Stomach (tissue), 9 donors: ENCODE data around the gene KCNQ1. TPM values are rescaled to one million over a fixed set of nuclear protein-coding genes. Genes with fewer than 3 reads are reported as not detected.

Experiments
- DNase-seq, 2 donors: peaks; one replicate each; pipeline versions ENCODE4 v3.0.0 to v3.0.0-alpha.2; 2013 to 2019
- H3K27ac ChIP-seq, 5 donors: fragments of 200-600 bp in 4 of 5; sonication (generic) in 4 of 5; one replicate each; pipeline ENCODE4 v1.5.1; 2013 to 2019; ENCODE audit warnings: mild to moderate bottlenecking in 1 of 5, moderate library complexity in 1 of 5
- H3K27me3 ChIP-seq, 3 donors: fragments of 200-600 bp; sonication (generic); one replicate each; pipeline ENCODE4 v1.5.1; 2017 to 2019; ENCODE audit warnings: mixed run types in 1 of 3
- H3K36me3 ChIP-seq, 4 donors: fragments of 200-600 bp; sonication (generic); 1 replicate in 3 of 4; 2 replicates in 1 of 4; pipeline ENCODE4 v1.5.1; 2016 to 2019
- H3K4me1 ChIP-seq, 4 donors: fragments of 200-600 bp; sonication (generic); one replicate each; pipeline ENCODE4 v1.5.1; 2016 to 2019
- H3K4me3 ChIP-seq, 4 donors: fragments of 200-600 bp; sonication (generic) in 3 of 4; one replicate each; pipeline ENCODE4 v1.5.1; 2016 to 2019; ENCODE audit warnings: mild to moderate bottlenecking in 1 of 4
- H3K9me3 ChIP-seq, 4 donors: fragments of 200-600 bp; sonication (generic); one replicate each; pipeline ENCODE4 v1.5.1; 2016 to 2019
- EP300 ChIP-seq: sonication (generic); formaldehyde crosslinking; IDR thresholded peaks from one replicate; pipeline ENCODE4 v1.6.1; 2017; ENCODE audit warnings: antibody characterized with exemption
- POLR2A ChIP-seq, 4 donors: fragments of 450-650 bp; IDR thresholded peaks; one replicate each; pipeline ENCODE4 v1.6.1; 2016; ENCODE audit warnings: antibody characterized with exemption in 4 of 4, control low read depth in 2 of 4, mild to moderate bottlenecking in 1 of 4, moderate library complexity in 1 of 4
- POLR2AphosphoS5 ChIP-seq, 3 donors: sonication (generic); formaldehyde crosslinking; IDR thresholded peaks; one replicate each; pipeline ENCODE4 v1.6.1; 2016; ENCODE audit warnings: antibody characterized with exemption in 3 of 3
- WGBS, 5 donors: extraction: QIAGEN DNeasy Blood & Tissue Kit in 3 of 5; methylation state at CpG; one replicate each; pipeline versions ENCODE4 v1.1.5 to v1.1.7; 2013 to 2018; 5-methylcytosine and 5-hydroxymethylcytosine counted together
- intact Hi-C: fragments of 100-400 bp; cut with DNase I; formaldehyde crosslinking; loops from one replicate; pipeline ENCODE4 v1.15.1; 2023; ENCODE audit warnings: low total_unique reads
- polyA plus RNA-seq, 3 donors: library from polyadenylated mRNA; stranded (reverse); fragments of 200-250 nt; gene quantifications; one replicate each; pipeline ENCODE4 v1.2.3, GENCODE V29; 2013
- total RNA-seq, 5 donors: library from RNA; depleted of rRNA; stranded (reverse); fragments of >200 nt; gene quantifications; one replicate each; pipeline versions ENCODE4 v1.1.0 to v1.2.3, GENCODE V29; 2014 to 2016
- TF ChIP-seq, protein P1 (sequence below), 7 experiments: fragments of 450-650 bp in 4 of 7; fragments of 200-600 bp in 3 of 7; sonication (generic) in 3 of 7; IDR thresholded peaks; one replicate each; pipeline ENCODE4 v1.5.1; 2016 to 2019; ENCODE audit warnings: antibody characterized with exemption in 7 of 7, control low read depth in 2 of 7, mild to moderate bottlenecking in 1 of 7
- donor health status: healthy with polysubstance abuse.
- donor health status: Bipolar disorder and iron deficiency.
- donor health status: healthy.

Gene KCNQ1
- total and polyA plus RNA-seq, 8 donors: 12.1 to 155 (median 49.0) TPM

DNA sequence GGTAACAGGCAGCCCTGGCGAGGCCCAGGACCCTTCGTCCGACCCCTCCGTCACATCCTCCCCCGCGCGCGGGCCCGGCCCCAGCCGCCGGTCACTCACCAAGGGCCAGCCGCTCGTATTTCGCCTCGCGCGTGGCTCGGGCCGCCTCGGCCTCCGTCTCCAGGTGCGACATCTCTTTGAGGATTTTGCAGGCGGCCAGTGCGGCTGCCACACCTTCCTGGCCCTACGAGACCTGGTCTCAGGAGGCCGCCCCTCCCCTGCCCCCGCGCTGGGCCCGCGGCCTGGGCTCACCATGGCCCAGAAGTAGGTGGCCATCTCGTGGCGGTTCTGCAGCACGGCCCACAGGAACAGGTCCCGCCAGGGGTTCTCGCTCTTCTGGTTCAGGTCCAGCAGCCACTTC, 30.2 kb upstream of the KCNQ1 start:
- Histone ChIP-seq H3K9me3 (no peaks in the 10 kb centered on the region), H3K27me3 (peaks cover 0 to 12% (median 11%) of the 10 kb centered on the region in 3 donors), H3K4me1 (peaks cover 0 to 9% (median 4%) of the 10 kb centered on the region in 4 donors), H3K36me3 (no peaks in the 10 kb centered on the region), H3K4me3 (no peak overlapping the region), H3K27ac (no peak overlapping the region)
- WGBS, 5 donors: 87 to 94% (median 89%) methylated on average over 24 to 35 of the region's 35 CpGs
- TF ChIP-seq, protein P1, sequence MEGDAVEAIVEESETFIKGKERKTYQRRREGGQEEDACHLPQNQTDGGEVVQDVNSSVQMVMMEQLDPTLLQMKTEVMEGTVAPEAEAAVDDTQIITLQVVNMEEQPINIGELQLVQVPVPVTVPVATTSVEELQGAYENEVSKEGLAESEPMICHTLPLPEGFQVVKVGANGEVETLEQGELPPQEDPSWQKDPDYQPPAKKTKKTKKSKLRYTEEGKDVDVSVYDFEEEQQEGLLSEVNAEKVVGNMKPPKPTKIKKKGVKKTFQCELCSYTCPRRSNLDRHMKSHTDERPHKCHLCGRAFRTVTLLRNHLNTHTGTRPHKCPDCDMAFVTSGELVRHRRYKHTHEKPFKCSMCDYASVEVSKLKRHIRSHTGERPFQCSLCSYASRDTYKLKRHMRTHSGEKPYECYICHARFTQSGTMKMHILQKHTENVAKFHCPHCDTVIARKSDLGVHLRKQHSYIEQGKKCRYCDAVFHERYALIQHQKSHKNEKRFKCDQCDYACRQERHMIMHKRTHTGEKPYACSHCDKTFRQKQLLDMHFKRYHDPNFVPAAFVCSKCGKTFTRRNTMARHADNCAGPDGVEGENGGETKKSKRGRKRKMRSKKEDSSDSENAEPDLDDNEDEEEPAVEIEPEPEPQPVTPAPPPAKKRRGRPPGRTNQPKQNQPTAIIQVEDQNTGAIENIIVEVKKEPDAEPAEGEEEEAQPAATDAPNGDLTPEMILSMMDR (IDR thresholded peaks at IDR 0.05): no peak
- no peak for TF ChIP-seq POLR2AphosphoS5 (IDR thresholded peaks at IDR 0.05)
- DNase-seq: no peak
- intact Hi-C loops: no loop called here

GRCh38 chr11:2415171-2415570, 29.6 kb upstream of the KCNQ1 start:
- Histone ChIP-seq H3K36me3 (no peaks in the 10 kb centered on the region), H3K9me3 (no peaks in the 10 kb centered on the region), H3K4me1 (peaks cover 1 to 10% (median 6%) of the 10 kb centered on the region in 4 donors), H3K27me3 (peaks cover 0 to 10% (median 7%) of the 10 kb centered on the region in 3 donors), H3K27ac (no peak overlapping the region), H3K4me3 (no peak overlapping the region)
- TF ChIP-seq EP300: no peak
- TF ChIP-seq POLR2A (IDR thresholded peaks at IDR 0.05): no peak
- TF ChIP-seq POLR2AphosphoS5 (IDR thresholded peaks at IDR 0.05): no peak
- TF ChIP-seq, protein P1 (IDR thresholded peaks at IDR 0.05): no peak
- intact Hi-C loops: no loop called here
- 85 to 90% (median 86%) methylated on average over 28 of the region's 28 CpGs for WGBS, 5 donors
- DNase-seq: no peak

DNA sequence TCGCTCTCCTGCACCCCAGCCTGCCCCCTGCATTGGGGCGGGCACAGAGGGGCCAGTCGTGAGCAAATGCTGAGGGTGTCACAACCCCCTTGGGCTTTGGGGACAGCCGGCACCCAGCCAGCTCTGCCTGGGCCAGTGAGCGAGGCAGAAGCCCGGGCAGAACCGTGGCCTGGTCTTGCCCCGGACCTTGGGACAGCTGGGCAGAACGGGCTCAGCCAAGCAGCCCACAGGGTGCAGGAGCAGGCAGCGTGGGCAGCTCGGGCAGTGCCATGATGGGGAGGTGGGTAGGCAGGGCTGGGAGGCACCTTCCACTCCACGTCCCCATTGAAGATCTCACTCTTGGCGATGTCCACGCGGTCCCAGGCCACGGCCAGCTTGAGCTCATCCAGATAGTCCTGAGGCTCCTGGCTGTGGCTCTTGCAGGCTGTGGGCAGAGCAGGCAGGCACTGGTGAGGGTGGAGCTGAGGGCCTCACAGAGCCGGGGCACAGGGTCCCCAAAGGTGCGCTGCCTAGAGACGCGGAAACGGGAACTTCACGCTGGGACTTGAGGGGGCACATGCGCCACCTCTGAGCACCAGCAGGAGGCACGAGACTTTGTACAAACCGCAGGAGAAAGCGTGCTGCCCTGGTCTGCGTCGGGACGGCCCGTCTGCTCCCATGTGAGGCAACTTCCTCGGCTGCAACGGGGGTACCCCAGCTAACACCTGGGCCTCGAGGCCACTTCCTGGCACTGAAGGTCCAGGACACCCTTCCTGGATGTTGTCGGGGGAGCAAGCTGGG, 29.0 kb upstream of the KCNQ1 start:
- Histone ChIP-seq H3K4me1 (peaks cover 7 to 14% (median 11%) of the 10 kb centered on the region in 4 donors), H3K36me3 (no peaks in the 10 kb centered on the region), H3K27me3 (peaks cover 0 to 4% (median under 1%) of the 10 kb centered on the region in 3 donors), H3K27ac (no peak overlapping the region), H3K9me3 (no peaks in the 10 kb centered on the region), H3K4me3 (no peak overlapping the region)
- no peak for TF ChIP-seq POLR2AphosphoS5 (IDR thresholded peaks at IDR 0.05)
- TF ChIP-seq POLR2A (IDR thresholded peaks at IDR 0.05): no peak
- no peak for TF ChIP-seq EP300
- TF ChIP-seq, protein P1 (IDR thresholded peaks at IDR 0.05): no peak
- 79 to 90% (median 82%) methylated on average over 20 to 34 of the region's 34 CpGs for WGBS, 5 donors
- intact Hi-C loops: no loop called here
- no peak for DNase-seq

DNA sequence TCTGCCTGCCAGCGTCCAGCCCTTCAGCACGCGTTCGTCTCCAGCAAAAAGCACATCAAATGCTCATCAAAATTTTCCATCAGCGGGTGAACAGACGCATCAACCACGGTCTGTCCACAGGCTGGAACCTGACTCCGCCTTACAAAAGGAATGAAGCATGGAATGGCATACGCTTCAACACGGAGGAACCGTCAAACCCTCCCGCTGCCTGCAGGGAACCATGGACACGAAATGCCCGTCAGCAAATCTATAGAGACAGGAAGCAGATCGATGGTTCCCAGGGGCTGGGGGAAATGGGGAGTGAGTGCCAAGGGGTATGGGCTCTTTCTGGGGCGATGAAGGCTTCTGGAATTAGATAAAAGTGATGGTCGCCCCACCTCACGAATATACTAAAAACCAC, 28.0 kb upstream of the KCNQ1 start:
- H3K27me3 ChIP-seq: peaks cover 0 to 9% (median 5%) of the 10 kb centered on the region in 3 donors
- intact Hi-C loops: no loop called here
- H3K36me3 ChIP-seq: no peaks in the 10 kb centered on the region
- DNase-seq: no peak
- TF ChIP-seq POLR2AphosphoS5 (IDR thresholded peaks at IDR 0.05) (no peak), POLR2A (IDR thresholded peaks at IDR 0.05) (no peak), EP300 (no peak)
- TF ChIP-seq, protein P1 (IDR thresholded peaks at IDR 0.05): no peak
- H3K4me1 ChIP-seq: peaks cover 9 to 17% (median 14%) of the 10 kb centered on the region in 4 donors
- WGBS, 5 donors: 83 to 87% (median 85%) methylated on average over 18 of the region's 18 CpGs
- H3K9me3 ChIP-seq: no peaks in the 10 kb centered on the region
- no peak overlapping the region for H3K27ac ChIP-seq
- no peak overlapping the region for H3K4me3 ChIP-seq
